ENCODE measurements around the gene KSR2. TPM values are rescaled to one million over a fixed set of nuclear protein-coding genes. Genes with fewer than 3 reads are reported as not detected.

Gene KSR2
- total and polyA plus RNA-seq, 10 of the 15 experiments (the other 5 are each of a cell fraction or from before 2014, with no cell fraction given) = under 0.01 to 1.5 (median 0.01) TPM; not detected in 3

GRCh38 chr12:117845271-117845904 lies 123.4 kb downstream of the KSR2 start (continued):
- TF ChIP-seq PRDM15 (CRISPR knock-in tag; IDR thresholded peaks at IDR 0.05) (no peak), ATF7 (IDR thresholded peaks at IDR 0.05; ENCODE audit: low read depth) (peak; percentile 41; the same call in 1 of the 2 replicates), MEF2B (IDR thresholded peaks at IDR 0.05; ENCODE audit: partially characterized antibody, poor library complexity, severe bottlenecking) (peak; percentile 38), EGR1 (IDR thresholded peaks at IDR 0.05; ENCODE audit: borderline replicate concordance in 1 of 2, low read depth in 2 of 2, low read length in 2 of 2) (no peak), EP300 (IDR thresholded peaks at IDR 0.05; ENCODE audit: borderline replicate concordance in 1 of 2, control insufficient read depth in 1 of 2, low read depth in 2 of 2, low read length in 2 of 2) (0 out of 4 replicates have a peak, but pooled peaks of 1 of the 2 experiments have one; percentile 31), HDAC2 (IDR thresholded peaks at IDR 0.05) (no peak), MTA3 (IDR thresholded peaks at IDR 0.05; ENCODE audit: borderline replicate concordance, low read length) (no peak), PKNOX1 (IDR thresholded peaks at IDR 0.05) (0 out of 2 replicates have a peak, but pooled peaks have one; percentile 24), LARP7 (IDR thresholded peaks at IDR 0.05) (no peak), DPF2 (IDR thresholded peaks at IDR 0.05) (peak; percentile 61), POLR2AphosphoS2 (IDR thresholded peaks at IDR 0.05; ENCODE audit: low read depth, low read length) (no peak), CEBPB (IDR thresholded peaks at IDR 0.05; ENCODE audit: borderline replicate concordance in 1 of 2, low read depth in 2 of 2, low read length in 2 of 2) (no peak), ETV6 (conservative IDR thresholded peaks at IDR 0.05 in 1 of 2, IDR thresholded peaks at IDR 0.05 in 1 of 2; ENCODE audit: borderline replicate concordance in 1 of 2, low read depth in 1 of 2) (no peak), MEF2A (IDR thresholded peaks at IDR 0.05; ENCODE audit: insufficient read depth, low read depth, low read length) (no peak), SPI1 (IDR thresholded peaks at IDR 0.05; ENCODE audit: borderline replicate concordance, insufficient read depth, low read depth, low read length) (peak; percentile 88)

All from GM12878 (cell line).